Measurements from ENCODE around the gene INCA1. TPM values are rescaled to one million over a fixed set of nuclear protein-coding genes. Genes with fewer than 3 reads are reported as not detected.

INCA1 gene
- total and polyA plus RNA-seq, 2 of the 13 experiments (the other 11 are each of a cell fraction or from before 2014, with no cell fraction given) = 0.93 to 2.6 TPM

DNA sequence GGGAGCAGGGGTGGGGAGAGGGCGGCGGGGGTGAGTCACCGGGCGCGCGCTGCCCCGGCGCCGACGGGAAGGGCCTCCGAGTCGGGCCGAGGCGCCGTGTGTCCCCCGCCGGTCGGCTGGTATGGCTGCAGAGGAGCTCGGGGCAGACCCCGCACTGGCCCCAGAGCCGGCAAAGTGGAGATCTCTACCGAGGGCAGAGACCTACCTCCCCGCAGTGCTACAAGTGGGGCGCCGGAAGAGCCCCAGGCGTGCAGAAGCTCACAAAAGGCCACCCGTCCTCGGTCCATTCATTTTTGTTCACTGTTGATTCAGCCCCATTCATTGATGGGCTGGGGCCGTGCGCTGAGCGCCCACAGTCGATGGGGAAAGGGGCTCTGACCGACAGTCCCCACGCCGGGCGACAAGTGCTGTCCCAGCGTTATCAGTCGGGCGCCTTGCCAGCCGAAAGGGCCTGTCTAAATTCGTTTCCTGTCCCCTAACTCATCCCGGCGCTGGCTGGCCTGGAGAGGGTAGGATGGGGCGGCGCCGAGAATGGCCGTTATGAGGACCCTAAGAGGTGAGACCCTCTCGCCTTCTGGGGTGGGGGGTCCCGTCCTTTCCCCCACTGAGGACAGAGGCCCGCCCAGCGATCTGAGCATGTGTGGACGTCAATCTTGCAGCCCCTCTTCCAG, 47.1 kb downstream of the INCA1 start (continued):
- TF ChIP-seq, protein P1, sequence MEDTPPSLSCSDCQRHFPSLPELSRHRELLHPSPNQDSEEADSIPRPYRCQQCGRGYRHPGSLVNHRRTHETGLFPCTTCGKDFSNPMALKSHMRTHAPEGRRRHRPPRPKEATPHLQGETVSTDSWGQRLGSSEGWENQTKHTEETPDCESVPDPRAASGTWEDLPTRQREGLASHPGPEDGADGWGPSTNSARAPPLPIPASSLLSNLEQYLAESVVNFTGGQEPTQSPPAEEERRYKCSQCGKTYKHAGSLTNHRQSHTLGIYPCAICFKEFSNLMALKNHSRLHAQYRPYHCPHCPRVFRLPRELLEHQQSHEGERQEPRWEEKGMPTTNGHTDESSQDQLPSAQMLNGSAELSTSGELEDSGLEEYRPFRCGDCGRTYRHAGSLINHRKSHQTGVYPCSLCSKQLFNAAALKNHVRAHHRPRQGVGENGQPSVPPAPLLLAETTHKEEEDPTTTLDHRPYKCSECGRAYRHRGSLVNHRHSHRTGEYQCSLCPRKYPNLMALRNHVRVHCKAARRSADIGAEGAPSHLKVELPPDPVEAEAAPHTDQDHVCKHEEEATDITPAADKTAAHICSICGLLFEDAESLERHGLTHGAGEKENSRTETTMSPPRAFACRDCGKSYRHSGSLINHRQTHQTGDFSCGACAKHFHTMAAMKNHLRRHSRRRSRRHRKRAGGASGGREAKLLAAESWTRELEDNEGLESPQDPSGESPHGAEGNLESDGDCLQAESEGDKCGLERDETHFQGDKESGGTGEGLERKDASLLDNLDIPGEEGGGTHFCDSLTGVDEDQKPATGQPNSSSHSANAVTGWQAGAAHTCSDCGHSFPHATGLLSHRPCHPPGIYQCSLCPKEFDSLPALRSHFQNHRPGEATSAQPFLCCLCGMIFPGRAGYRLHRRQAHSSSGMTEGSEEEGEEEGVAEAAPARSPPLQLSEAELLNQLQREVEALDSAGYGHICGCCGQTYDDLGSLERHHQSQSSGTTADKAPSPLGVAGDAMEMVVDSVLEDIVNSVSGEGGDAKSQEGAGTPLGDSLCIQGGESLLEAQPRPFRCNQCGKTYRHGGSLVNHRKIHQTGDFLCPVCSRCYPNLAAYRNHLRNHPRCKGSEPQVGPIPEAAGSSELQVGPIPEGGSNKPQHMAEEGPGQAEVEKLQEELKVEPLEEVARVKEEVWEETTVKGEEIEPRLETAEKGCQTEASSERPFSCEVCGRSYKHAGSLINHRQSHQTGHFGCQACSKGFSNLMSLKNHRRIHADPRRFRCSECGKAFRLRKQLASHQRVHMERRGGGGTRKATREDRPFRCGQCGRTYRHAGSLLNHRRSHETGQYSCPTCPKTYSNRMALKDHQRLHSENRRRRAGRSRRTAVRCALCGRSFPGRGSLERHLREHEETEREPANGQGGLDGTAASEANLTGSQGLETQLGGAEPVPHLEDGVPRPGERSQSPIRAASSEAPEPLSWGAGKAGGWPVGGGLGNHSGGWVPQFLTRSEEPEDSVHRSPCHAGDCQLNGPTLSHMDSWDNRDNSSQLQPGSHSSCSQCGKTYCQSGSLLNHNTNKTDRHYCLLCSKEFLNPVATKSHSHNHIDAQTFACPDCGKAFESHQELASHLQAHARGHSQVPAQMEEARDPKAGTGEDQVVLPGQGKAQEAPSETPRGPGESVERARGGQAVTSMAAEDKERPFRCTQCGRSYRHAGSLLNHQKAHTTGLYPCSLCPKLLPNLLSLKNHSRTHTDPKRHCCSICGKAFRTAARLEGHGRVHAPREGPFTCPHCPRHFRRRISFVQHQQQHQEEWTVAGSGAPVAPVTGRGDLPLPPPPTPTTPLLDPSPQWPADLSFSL (CRISPR knock-in tag; IDR thresholded peaks at IDR 0.05) = no peak
- TF ChIP-seq, protein P2, sequence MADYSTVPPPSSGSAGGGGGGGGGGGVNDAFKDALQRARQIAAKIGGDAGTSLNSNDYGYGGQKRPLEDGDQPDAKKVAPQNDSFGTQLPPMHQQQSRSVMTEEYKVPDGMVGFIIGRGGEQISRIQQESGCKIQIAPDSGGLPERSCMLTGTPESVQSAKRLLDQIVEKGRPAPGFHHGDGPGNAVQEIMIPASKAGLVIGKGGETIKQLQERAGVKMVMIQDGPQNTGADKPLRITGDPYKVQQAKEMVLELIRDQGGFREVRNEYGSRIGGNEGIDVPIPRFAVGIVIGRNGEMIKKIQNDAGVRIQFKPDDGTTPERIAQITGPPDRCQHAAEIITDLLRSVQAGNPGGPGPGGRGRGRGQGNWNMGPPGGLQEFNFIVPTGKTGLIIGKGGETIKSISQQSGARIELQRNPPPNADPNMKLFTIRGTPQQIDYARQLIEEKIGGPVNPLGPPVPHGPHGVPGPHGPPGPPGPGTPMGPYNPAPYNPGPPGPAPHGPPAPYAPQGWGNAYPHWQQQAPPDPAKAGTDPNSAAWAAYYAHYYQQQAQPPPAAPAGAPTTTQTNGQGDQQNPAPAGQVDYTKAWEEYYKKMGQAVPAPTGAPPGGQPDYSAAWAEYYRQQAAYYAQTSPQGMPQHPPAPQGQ (CRISPR knock-in tag; IDR thresholded peaks at IDR 0.05; ENCODE audit: borderline replicate concordance) = no peak
- TF ChIP-seq ZNF451 (CRISPR knock-in tag; IDR thresholded peaks at IDR 0.05) (no peak), HNF4G (IDR thresholded peaks at IDR 0.05; ENCODE audit: borderline replicate concordance, low read depth, low read length) (no peak), HNF4G (CRISPR knock-in tag; IDR thresholded peaks at IDR 0.05; ENCODE audit: borderline replicate concordance, low read depth) (no peak), ZBTB20 (CRISPR knock-in tag; IDR thresholded peaks at IDR 0.05; ENCODE audit: borderline replicate concordance, low read depth) (no peak), ZNF7 (CRISPR knock-in tag; IDR thresholded peaks at IDR 0.05) (no peak), ZNF484 (CRISPR knock-in tag; IDR thresholded peaks at IDR 0.05; ENCODE audit: borderline replicate concordance, low read depth) (no peak), ZNF878 (CRISPR knock-in tag; IDR thresholded peaks at IDR 0.05) (no peak)
- TF ChIP-seq, protein P3, sequence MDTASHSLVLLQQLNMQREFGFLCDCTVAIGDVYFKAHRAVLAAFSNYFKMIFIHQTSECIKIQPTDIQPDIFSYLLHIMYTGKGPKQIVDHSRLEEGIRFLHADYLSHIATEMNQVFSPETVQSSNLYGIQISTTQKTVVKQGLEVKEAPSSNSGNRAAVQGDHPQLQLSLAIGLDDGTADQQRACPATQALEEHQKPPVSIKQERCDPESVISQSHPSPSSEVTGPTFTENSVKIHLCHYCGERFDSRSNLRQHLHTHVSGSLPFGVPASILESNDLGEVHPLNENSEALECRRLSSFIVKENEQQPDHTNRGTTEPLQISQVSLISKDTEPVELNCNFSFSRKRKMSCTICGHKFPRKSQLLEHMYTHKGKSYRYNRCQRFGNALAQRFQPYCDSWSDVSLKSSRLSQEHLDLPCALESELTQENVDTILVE (CRISPR knock-in tag; IDR thresholded peaks at IDR 0.05) = no peak
- TF ChIP-seq, protein P4, sequence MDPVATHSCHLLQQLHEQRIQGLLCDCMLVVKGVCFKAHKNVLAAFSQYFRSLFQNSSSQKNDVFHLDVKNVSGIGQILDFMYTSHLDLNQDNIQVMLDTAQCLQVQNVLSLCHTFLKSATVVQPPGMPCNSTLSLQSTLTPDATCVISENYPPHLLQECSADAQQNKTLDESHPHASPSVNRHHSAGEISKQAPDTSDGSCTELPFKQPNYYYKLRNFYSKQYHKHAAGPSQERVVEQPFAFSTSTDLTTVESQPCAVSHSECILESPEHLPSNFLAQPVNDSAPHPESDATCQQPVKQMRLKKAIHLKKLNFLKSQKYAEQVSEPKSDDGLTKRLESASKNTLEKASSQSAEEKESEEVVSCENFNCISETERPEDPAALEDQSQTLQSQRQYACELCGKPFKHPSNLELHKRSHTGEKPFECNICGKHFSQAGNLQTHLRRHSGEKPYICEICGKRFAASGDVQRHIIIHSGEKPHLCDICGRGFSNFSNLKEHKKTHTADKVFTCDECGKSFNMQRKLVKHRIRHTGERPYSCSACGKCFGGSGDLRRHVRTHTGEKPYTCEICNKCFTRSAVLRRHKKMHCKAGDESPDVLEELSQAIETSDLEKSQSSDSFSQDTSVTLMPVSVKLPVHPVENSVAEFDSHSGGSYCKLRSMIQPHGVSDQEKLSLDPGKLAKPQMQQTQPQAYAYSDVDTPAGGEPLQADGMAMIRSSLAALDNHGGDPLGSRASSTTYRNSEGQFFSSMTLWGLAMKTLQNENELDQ (CRISPR knock-in tag; IDR thresholded peaks at IDR 0.05; ENCODE audit: borderline replicate concordance) = no peak
- TF ChIP-seq, protein P5, sequence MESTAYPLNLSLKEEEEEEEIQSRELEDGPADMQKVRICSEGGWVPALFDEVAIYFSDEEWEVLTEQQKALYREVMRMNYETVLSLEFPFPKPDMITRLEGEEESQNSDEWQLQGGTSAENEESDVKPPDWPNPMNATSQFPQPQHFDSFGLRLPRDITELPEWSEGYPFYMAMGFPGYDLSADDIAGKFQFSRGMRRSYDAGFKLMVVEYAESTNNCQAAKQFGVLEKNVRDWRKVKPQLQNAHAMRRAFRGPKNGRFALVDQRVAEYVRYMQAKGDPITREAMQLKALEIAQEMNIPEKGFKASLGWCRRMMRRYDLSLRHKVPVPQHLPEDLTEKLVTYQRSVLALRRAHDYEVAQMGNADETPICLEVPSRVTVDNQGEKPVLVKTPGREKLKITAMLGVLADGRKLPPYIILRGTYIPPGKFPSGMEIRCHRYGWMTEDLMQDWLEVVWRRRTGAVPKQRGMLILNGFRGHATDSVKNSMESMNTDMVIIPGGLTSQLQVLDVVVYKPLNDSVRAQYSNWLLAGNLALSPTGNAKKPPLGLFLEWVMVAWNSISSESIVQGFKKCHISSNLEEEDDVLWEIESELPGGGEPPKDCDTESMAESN (CRISPR knock-in tag; conservative IDR thresholded peaks at IDR 0.05) = no peak; the same call in 1 of the 2 replicates

Data from HepG2 (cell line).